GM18517 (cell line): ENCODE results near the gene ZNF367.

Source experiments
- ATAC-seq: cut with Tn5 transposase; IDR thresholded peaks from one replicate; pipeline ENCODE4 v1.9.1; 2021; ENCODE audit warnings: mild to moderate bottlenecking, moderate library complexity; ENCODE audit not compliant: unreplicated experiment

ZNF367 gene

GRCh38 chr9:96418083-96418919, at the start of gene ZNF367:
Gene ZNF367 (minus strand): TSS chr9:96418370. CDS start chr9:96418032, 338 bp downstream.
- peak; percentile 52 for ATAC-seq

- no peak for ATAC-seq
Observed at GRCh38 chr9:96467784-96468183, 49.6 kb upstream of the ZNF367 start.

GRCh38 chr9:96464426-96464825, 46.3 kb upstream of the ZNF367 start:
- no peak for ATAC-seq

- ATAC-seq, result no peak
Observed at GRCh38 chr9:96462541-96462940, 44.4 kb upstream of the ZNF367 start.

- ATAC-seq, result no peak
Observed at GRCh38 chr9:96461336-96461735, 43.2 kb upstream of the ZNF367 start.

GRCh38 chr9:96460882-96461281, 42.7 kb upstream of the ZNF367 start:
- ATAC-seq, result no peak

GRCh38 chr9:96460470-96460869, 42.3 kb upstream of the ZNF367 start:
- no peak for ATAC-seq

- no peak for ATAC-seq
Observed at GRCh38 chr9:96459268-96460007, 41.3 kb upstream of the ZNF367 start.

GRCh38 chr9:96458226-96458625, 40.1 kb upstream of the ZNF367 start:
- ATAC-seq, result no peak

- ATAC-seq, result no peak
Observed at GRCh38 chr9:96457266-96457665, 39.1 kb upstream of the ZNF367 start.

- ATAC-seq, result no peak
Observed at GRCh38 chr9:96453625-96454024, 35.5 kb upstream of the ZNF367 start.

- no peak for ATAC-seq
Observed at GRCh38 chr9:96450613-96451528, 32.7 kb upstream of the ZNF367 start.

- peak; percentile 82 for ATAC-seq
Observed at GRCh38 chr9:96449845-96450612, 31.9 kb upstream of the ZNF367 start, which contains the start of gene HABP4. Gene HABP4 (plus strand): TSS chr9:96450169. CDS start chr9:96450280, 111 bp downstream.

GRCh38 chr9:96449523-96449844, 31.3 kb upstream of the ZNF367 start:
- ATAC-seq, result peak; percentile 34

- no peak for ATAC-seq
Observed at GRCh38 chr9:96448546-96449170, 30.5 kb upstream of the ZNF367 start.

- no peak for ATAC-seq
Observed at GRCh38 chr9:96447406-96447805, 29.2 kb upstream of the ZNF367 start.

GRCh38 chr9:96442491-96442890, 24.3 kb upstream of the ZNF367 start:
- ATAC-seq, result no peak

GRCh38 chr9:96441798-96442445, 23.8 kb upstream of the ZNF367 start:
- no peak for ATAC-seq

- ATAC-seq, result no peak
Observed at GRCh38 chr9:96440671-96441199, 22.6 kb upstream of the ZNF367 start.
